GM12878 (cell line): Measurements from ENCODE around the gene GTPBP6. TPM values are rescaled to one million over a fixed set of nuclear protein-coding genes. Genes with fewer than 3 reads are reported as not detected.

ENCODE experiments used
- ATAC-seq: fragments of 200-7000 bp; cut with Tn5 transposase; 3 replicates; pipeline ENCODE4 v1.9.1; 2020; ENCODE audit warnings: mild to moderate bottlenecking, moderate library complexity
- BruUV-seq: library from RNA; stranded (reverse); fragments of 400-500 nt; replicated peaks from 2 replicates; lab custom pipeline; 2021; lab: Mats Ljungman, UMichigan
- CTCF ChIA-PET: fragments of 300-600 bp; sonication (Branson Sonifier 250); formaldehyde crosslinking; extraction: SDS; loops from one replicate; lab custom pipeline; 2021; ENCODE audit warnings: inconsistent platforms; lab: Yijun Ruan, JAX
- POLR2A ChIA-PET: fragments of 350-600 bp; formaldehyde crosslinking; extraction: SDS; loops from one replicate; lab custom pipeline; 2021; ENCODE audit warnings: inconsistent platforms; lab: Charles Lee
- RAD21 ChIA-PET: fragments of 300-600 bp; sonication (Branson Sonifier 250); formaldehyde crosslinking; loops from one replicate; lab custom pipeline; 2023; ENCODE audit warnings: antibody characterized with exemption; ENCODE audit not compliant: unreplicated experiment; lab: Charles Lee
- SMC1A ChIA-PET: fragments of 300-600 bp; sonication (Branson Sonifier 250); formaldehyde crosslinking; loops from one replicate; lab custom pipeline; 2023; ENCODE audit not compliant: unreplicated experiment, uncharacterized antibody; lab: Charles Lee
- DNase-seq: peaks from one replicate; pipeline ENCODE4 v3.0.0-alpha.2; 2011; ENCODE audit warnings: low read depth, low spot score
- FAIRE-seq: peaks from 3 replicates; lab custom pipeline; 2011; peaks lifted over from hg19 to GRCh38; lab: Jason Lieb, UNC
- H2AFZ ChIP-seq: 2 replicates; pipeline ENCODE4 v1.6.0; 2011; ENCODE audit warnings: low read depth, low read length, control low read depth; ENCODE audit not compliant: control insufficient read depth
- H3K27ac ChIP-seq: 2 replicates; pipeline ENCODE4 v1.5.1; 2011; ENCODE audit warnings: control low read depth; ENCODE audit not compliant: control insufficient read depth, insufficient read depth
- H3K27me3 ChIP-seq, 2 experiments: replicated peaks in 1 of 2; 2 replicates each; pipeline versions ENCODE4 v1.6.0 to v1.6.1; 2011; ENCODE audit warnings: low read length in 1 of 2; ENCODE audit not compliant: control insufficient read depth in 2 of 2, insufficient read depth in 2 of 2
- H3K36me3 ChIP-seq, 2 experiments: 2 replicates each; pipeline ENCODE4 v1.5.1; 2011; ENCODE audit warnings: low read length in 1 of 2; ENCODE audit not compliant: control insufficient read depth in 2 of 2, insufficient read depth in 2 of 2
- H3K4me1 ChIP-seq: 2 replicates; pipeline ENCODE4 v1.6.1; 2011; ENCODE audit warnings: mild to moderate bottlenecking, low read length, moderate library complexity, mixed read lengths; ENCODE audit not compliant: control insufficient read depth, insufficient read depth
- H3K4me2 ChIP-seq: 2 replicates; pipeline ENCODE4 v1.6.0; 2011; ENCODE audit warnings: control low read depth; ENCODE audit not compliant: control insufficient read depth, insufficient read depth
- H3K4me3 ChIP-seq: fragments of 200-600 bp; sonication (generic); 2 replicates; pipeline ENCODE4 v1.5.1; 2016
- H3K79me2 ChIP-seq: 2 replicates; pipeline ENCODE4 v1.6.0; 2011; ENCODE audit warnings: low read length; ENCODE audit not compliant: control insufficient read depth, insufficient read depth
- H3K9ac ChIP-seq: 2 replicates; pipeline ENCODE4 v1.8.0; 2011; ENCODE audit warnings: low read length, control low read depth, mixed read lengths; ENCODE audit not compliant: control insufficient read depth, insufficient read depth
- H3K9me3 ChIP-seq: replicated peaks from 3 replicates; pipeline ENCODE4 v1.5.1; 2011; ENCODE audit warnings: mild to moderate bottlenecking, low read length; ENCODE audit not compliant: control insufficient read depth, insufficient read depth
- H4K20me1 ChIP-seq: 2 replicates; pipeline ENCODE4 v1.6.0; 2011; ENCODE audit not compliant: control insufficient read depth, insufficient read depth
- EP300 ChIP-seq, 2 experiments: fragments of 150-350 bp in 1 of 2; IDR thresholded peaks; 2 replicates each; pipeline ENCODE4 v1.6.1; 2011 to 2012; ENCODE audit warnings: low read depth in 2 of 2, low read length in 2 of 2, borderline replicate concordance in 1 of 2, improper control_type of control experiment in 1 of 2, inconsistent platforms in 1 of 2; ENCODE audit not compliant: control insufficient read depth in 1 of 2
- NKRF ChIP-seq: fragments of 450-650 bp; conservative IDR thresholded peaks from 2 replicates; pipeline ENCODE4 v1.6.1; 2017; ENCODE audit warnings: mild to moderate bottlenecking, moderate library complexity
- PAX5 ChIP-seq: IDR thresholded peaks from 2 replicates; pipeline ENCODE4 v1.6.1; 2011; ENCODE audit warnings: low read depth, low read length, borderline replicate concordance
- POU2F2 ChIP-seq: IDR thresholded peaks from 3 replicates; pipeline ENCODE4 v1.6.1; 2011; ENCODE audit warnings: low read depth, mild to moderate bottlenecking, low read length, borderline replicate concordance
- RBBP5 ChIP-seq: fragments of 200-600 bp; sonication (generic); conservative IDR thresholded peaks from 2 replicates; pipeline ENCODE4 v1.6.1; 2016
- SPI1 ChIP-seq: IDR thresholded peaks from 2 replicates; pipeline ENCODE4 v1.6.1; 2011; ENCODE audit warnings: low read depth, mild to moderate bottlenecking, low read length, moderate library complexity, borderline replicate concordance; ENCODE audit not compliant: insufficient read depth
- STAT3 ChIP-seq: IDR thresholded peaks from 2 replicates; pipeline ENCODE4 v1.6.1; 2011; ENCODE audit warnings: low read depth, low read length, improper control_type of control experiment
- TBL1XR1 ChIP-seq: IDR thresholded peaks from 2 replicates; pipeline ENCODE4 v1.6.1; 2012; ENCODE audit warnings: low read depth, low read length, improper control_type of control experiment
- YY1 ChIP-seq: IDR thresholded peaks from 2 replicates; pipeline ENCODE4 v1.6.1; 2011; ENCODE audit warnings: low read depth, mild to moderate bottlenecking, low read length
- WGBS: methylation state at CpG from one replicate; pipeline ENCODE4 v1.1.6; 2016; ENCODE audit warnings: low lambda C conversion rate; ENCODE audit not compliant: insufficient replicate concordance, insufficient coverage; ENCODE audit errors: missing lambda C conversion rate; 5-methylcytosine and 5-hydroxymethylcytosine counted together
- in situ Hi-C: fragments of 300-500 bp; cut with MboI; formaldehyde crosslinking; loops from 9 replicates; pipeline ENCODE4 v1.14.3; 2018; ENCODE audit warnings: mixed read lengths
- intact Hi-C: fragments of 100-400 bp; cut with micrococcal nuclease; formaldehyde crosslinking; loops from one replicate; pipeline ENCODE4 v1.14.2; 2022; ENCODE audit not compliant: unreplicated experiment
- polyA plus RNA-seq, 11 experiments: library from polyadenylated mRNA; depleted of rRNA in 4 of 11; unstranded in 6 of 11; stranded (reverse) in 5 of 11; fragments of >200 nt; fragmentation: Nextera tagmentation in 4 of 11; fragmentation: Illumina TruSeq in 1 of 11; extraction: Ambion mirVana in 4 of 11; extraction: Trizol in 1 of 11; gene quantifications; 1 replicate in 1 of 11; 2 replicates in 10 of 11; pipeline versions ENCODE4 v1.2.1 to v1.2.3, GENCODE V29; 2011 to 2016; ENCODE audit warnings: inconsistent platforms in 2 of 11, missing spikeins in 2 of 11, low read depth in 1 of 11
- total RNA-seq, 4 experiments: library from RNA; depleted of rRNA in 3 of 4; stranded (reverse); fragments of >200 nt in 3 of 4; fragmentation: Illumina TruSeq in 1 of 4; extraction: Trizol in 1 of 4; gene quantifications; 2 replicates each; pipeline versions ENCODE4 v1.2.1 to v1.2.3, GENCODE V29; 2013 to 2021

Gene GTPBP6
- total and polyA plus RNA-seq, 10 of the 15 experiments (the other 5 are each of a cell fraction or from before 2014, with no cell fraction given): 0.31 to 71.0 (median 21.1) TPM

DNA sequence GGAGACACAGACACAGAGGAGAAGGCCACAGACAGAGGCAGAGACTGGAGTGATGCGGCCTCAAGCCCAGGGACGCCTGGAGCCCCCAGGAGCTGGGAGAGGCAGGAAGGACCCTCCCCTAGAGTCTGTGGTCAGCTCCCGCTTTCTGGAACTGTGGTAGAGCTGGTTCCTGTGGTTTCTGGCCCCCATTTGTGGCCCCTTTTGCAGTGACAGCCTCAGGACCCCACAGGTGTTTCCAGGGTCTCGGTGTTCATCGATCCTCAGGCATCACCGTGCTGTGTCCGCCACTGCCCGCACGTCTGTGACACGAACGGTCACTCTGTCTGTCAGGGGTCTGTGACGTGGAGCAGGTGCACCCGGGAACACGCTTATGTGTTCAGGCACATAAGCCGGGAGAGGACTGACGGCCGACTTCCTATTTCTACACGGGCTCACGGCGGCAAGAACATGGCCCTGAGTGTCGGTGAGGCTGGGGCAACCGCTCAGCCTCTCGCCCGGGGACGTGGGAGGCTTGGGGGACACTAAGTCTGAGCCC lies 7.9 kb downstream of the GTPBP6 start (continued):
- TF ChIP-seq NKRF: no peak
- TF ChIP-seq YY1: no peak
- no peak for TF ChIP-seq STAT3
- TF ChIP-seq PAX5: no peak
- TF ChIP-seq RBBP5: no peak
- no peak for TF ChIP-seq POU2F2

- ChIA-PET SMC1A (no interaction called here), CTCF (no interaction called here), POLR2A (no interaction called here), RAD21 (no interaction called here)
- peaks cover 21 to 23% of the 10 kb centered on the region in 2 experiments for H3K36me3 ChIP-seq
- FAIRE-seq (no peak), DNase-seq (no peak)
- peaks cover 2% of the 10 kb centered on the region; the same call in 1 of the 3 replicates for H3K9me3 ChIP-seq
- no peak overlapping the region for H3K4me2 ChIP-seq
- no peaks in the 10 kb centered on the region for H3K27me3 ChIP-seq
- BruUV-seq: no TSS peak
- H2AFZ ChIP-seq: no peak overlapping the region
- H3K4me1 ChIP-seq: no peaks in the 10 kb centered on the region
- in situ Hi-C loops: no loop called here
- no peak overlapping the region for H3K27ac ChIP-seq
- H3K79me2 ChIP-seq: no peaks in the 10 kb centered on the region
- no peak for TF ChIP-seq SPI1
- TF ChIP-seq EP300 (IDR thresholded peaks at IDR 0.05; ENCODE audit: borderline replicate concordance in 1 of 2, control insufficient read depth in 1 of 2, low read depth in 2 of 2, low read length in 2 of 2): no peak
- no peak for TF ChIP-seq TBL1XR1
- TF ChIP-seq, all 136 proteins: peak for 0
- intact Hi-C loops: no loop called here
- Histone ChIP-seq H3K9ac (no peak overlapping the region), H3K4me3 (no peak overlapping the region), H4K20me1 (no peaks in the 10 kb centered on the region)
- 98% methylated on average over 22 of the region's 30 CpGs for WGBS
- no peak for ATAC-seq
Measured at GRCh38 chrX:308821-309520, 9.6 kb downstream of the GTPBP6 start.
